DND-41 (cell line): Measurements from ENCODE around the gene FMO2.

Source experiments
- ATAC-seq: fragments of 200-7000 bp; cut with Tn5 transposase; 3 replicates; pipeline ENCODE4 v1.9.1; 2021; ENCODE audit warnings: low read depth; ENCODE audit not compliant: insufficient read depth
- DNase-seq: peaks from one replicate; pipeline ENCODE4 v3.0.0-alpha.2; 2020
- H2AFZ ChIP-seq: 2 replicates; pipeline ENCODE4 v1.6.0; 2012; ENCODE audit warnings: low read depth, low read length
- H3K27ac ChIP-seq: 2 replicates; pipeline ENCODE4 v1.5.1; 2012; ENCODE audit warnings: low read length, inconsistent platforms
- H3K27me3 ChIP-seq: fragments of 200-600 bp; sonication (generic); 2 replicates; pipeline ENCODE4 v1.6.0; 2012; ENCODE audit warnings: low read length, mild to moderate bottlenecking, inconsistent platforms; ENCODE audit not compliant: insufficient read depth, poor library complexity
- H3K36me3 ChIP-seq: 2 replicates; pipeline ENCODE4 v1.5.1; 2012; ENCODE audit warnings: low read length, inconsistent platforms; ENCODE audit not compliant: insufficient read depth
- H3K4me1 ChIP-seq: 2 replicates; pipeline ENCODE4 v1.5.1; 2012; ENCODE audit warnings: mild to moderate bottlenecking, low read length; ENCODE audit not compliant: insufficient read depth
- H3K4me2 ChIP-seq: 2 replicates; pipeline ENCODE4 v1.6.0; 2012; ENCODE audit warnings: mild to moderate bottlenecking, moderate library complexity, low read length, inconsistent platforms; ENCODE audit not compliant: insufficient read depth
- H3K4me3 ChIP-seq, 2 experiments: fragments of 200-600 bp in 1 of 2; shearing (Covaris generic) in 1 of 2; 2 replicates each; pipeline ENCODE4 v1.5.1; 2012 to 2016; ENCODE audit warnings: inconsistent platforms in 2 of 2, low read length in 2 of 2, mild to moderate bottlenecking in 2 of 2, low read depth in 1 of 2, moderate library complexity in 1 of 2
- H3K79me2 ChIP-seq: 2 replicates; pipeline ENCODE4 v1.6.0; 2012; ENCODE audit warnings: low read length, inconsistent platforms; ENCODE audit not compliant: insufficient read depth
- H3K9ac ChIP-seq: 2 replicates; pipeline ENCODE4 v1.6.0; 2012; ENCODE audit warnings: low read depth, mild to moderate bottlenecking, inconsistent platforms, low read length, moderate library complexity
- H3K9me3 ChIP-seq: 2 replicates; pipeline ENCODE4 v1.5.1; 2012; ENCODE audit warnings: low read length, moderate library complexity, mild to moderate bottlenecking, inconsistent platforms; ENCODE audit not compliant: insufficient read depth, severe bottlenecking
- H4K20me1 ChIP-seq: 2 replicates; pipeline ENCODE4 v1.6.0; 2012; ENCODE audit warnings: low read length; ENCODE audit not compliant: insufficient read depth
- CTCF ChIP-seq: IDR thresholded peaks from 2 replicates; pipeline ENCODE4 v1.5.1; 2012; ENCODE audit warnings: borderline replicate concordance, low read length, moderate library complexity, mild to moderate bottlenecking; ENCODE audit not compliant: poor library complexity, severe bottlenecking; ENCODE audit errors: extremely low read depth
- EZH2 ChIP-seq: IDR thresholded peaks from 3 replicates; pipeline ENCODE4 v1.6.1; 2012; ENCODE audit warnings: borderline replicate concordance, low read depth, mild to moderate bottlenecking, moderate library complexity, low read length, inconsistent platforms; ENCODE audit not compliant: severe bottlenecking

The FMO2 gene

GRCh38 chr1:171247501-171247900 lies 62.4 kb downstream of the FMO2 start:
- no peaks in the 10 kb centered on the region for H3K36me3 ChIP-seq
- H2AFZ ChIP-seq: no peak overlapping the region
- H3K4me1 ChIP-seq: peaks cover 11% of the 10 kb centered on the region
- no peaks in the 10 kb centered on the region for H4K20me1 ChIP-seq
- no peak overlapping the region for H3K27ac ChIP-seq
- no peaks in the 10 kb centered on the region for H3K27me3 ChIP-seq
- H3K79me2 ChIP-seq: no peaks in the 10 kb centered on the region
- DNase-seq (no peak), ATAC-seq (no peak)
- H3K4me2 ChIP-seq: no peak overlapping the region
- no peak for TF ChIP-seq CTCF
- TF ChIP-seq EZH2: no peak
- no peak overlapping the region for H3K4me3 ChIP-seq
- H3K9ac ChIP-seq: no peak overlapping the region
- no peaks in the 10 kb centered on the region for H3K9me3 ChIP-seq

GRCh38 chr1:171248302-171248701 lies 63.2 kb downstream of the FMO2 start, which contains the start of gene FMO1:
TSS of gene FMO1 (plus strand) at chr1:171248494. CDS start at chr1:171258088, 9,594 bp downstream.
- Histone ChIP-seq H3K4me1 (peaks cover 19% of the 10 kb centered on the region), H3K9ac (no peak within 1 kb of the TSS), H3K9me3 (no peaks in the 10 kb centered on the region), H2AFZ (no peak within 1 kb of the TSS), H3K79me2 (no peaks in the 10 kb centered on the region), H4K20me1 (no peaks in the 10 kb centered on the region), H3K27ac (no peak within 1 kb of the TSS), H3K27me3 (no peaks in the 10 kb centered on the region), H3K36me3 (no peaks in the 10 kb centered on the region), H3K4me2 (no peak within 1 kb of the TSS), H3K4me3 (no peak within 1 kb of the TSS)
- no peak for DNase-seq
- no peak for ATAC-seq
- TF ChIP-seq EZH2 (no peak), CTCF (no peak)

GRCh38 chr1:171248841-171249240 lies 63.7 kb downstream of the FMO2 start:
- H3K4me1 ChIP-seq: peaks cover 20% of the 10 kb centered on the region
- TF ChIP-seq CTCF: no peak
- no peak for TF ChIP-seq EZH2
- H3K79me2 ChIP-seq: no peaks in the 10 kb centered on the region
- ATAC-seq: no peak
- no peak overlapping the region for H2AFZ ChIP-seq
- no peaks in the 10 kb centered on the region for H3K27me3 ChIP-seq
- no peaks in the 10 kb centered on the region for H3K36me3 ChIP-seq
- no peak overlapping the region for H3K9ac ChIP-seq
- no peaks in the 10 kb centered on the region for H4K20me1 ChIP-seq
- H3K9me3 ChIP-seq: no peaks in the 10 kb centered on the region
- no peak overlapping the region for H3K4me3 ChIP-seq
- DNase-seq: no peak
- no peak overlapping the region for H3K4me2 ChIP-seq
- no peak overlapping the region for H3K27ac ChIP-seq

- DNase-seq (no peak), ATAC-seq (no peak)
- TF ChIP-seq CTCF: no peak
- Histone ChIP-seq H4K20me1 (no peaks in the 10 kb centered on the region), H2AFZ (no peak overlapping the region), H3K27ac (no peak overlapping the region), H3K79me2 (no peaks in the 10 kb centered on the region), H3K27me3 (no peaks in the 10 kb centered on the region), H3K36me3 (no peaks in the 10 kb centered on the region), H3K9ac (no peak overlapping the region), H3K4me1 (peaks cover 20% of the 10 kb centered on the region), H3K4me3 (no peak overlapping the region), H3K9me3 (no peaks in the 10 kb centered on the region), H3K4me2 (no peak overlapping the region)
These were observed 65.2 kb downstream of the FMO2 start for GRCh38 chr1:171250263-171250662.
